Breast epithelium (tissue), 4 donors: Measurements from ENCODE around the gene GGPS1. TPM values are rescaled to one million over a fixed set of nuclear protein-coding genes. Genes with fewer than 3 reads are reported as not detected.
"Not testable (repeated sequence)": the region's sequence is repeated elsewhere in the genome, so short reads cannot be mapped to it uniquely, and the experiment has no call there.

Source experiments
- DNase-seq, 2 donors: peaks; one replicate each; pipeline ENCODE4 v3.0.0-alpha.2; 2019; ENCODE audit warnings: low spot score in 2 of 2
- H3K27ac ChIP-seq, 2 donors: fragments of 200-600 bp; sonication (generic) in 1 of 2; one replicate each; pipeline ENCODE4 v1.5.1; 2016 to 2019; ENCODE audit warnings: mild to moderate bottlenecking in 1 of 2
- H3K27me3 ChIP-seq, 2 donors: fragments of 200-600 bp; sonication (generic) in 1 of 2; one replicate each; pipeline versions ENCODE4 v1.5.1 to v1.6.0; 2017 to 2019; ENCODE audit warnings: control low read depth in 1 of 2, mild to moderate bottlenecking in 1 of 2
- H3K36me3 ChIP-seq: fragments of 200-600 bp; one replicate; pipeline ENCODE4 v1.5.1; 2019
- H3K4me1 ChIP-seq, 2 donors: fragments of 200-600 bp; sonication (generic); one replicate each; pipeline ENCODE4 v1.5.1; 2016 to 2019; ENCODE audit warnings: control low read depth in 1 of 2
- H3K4me3 ChIP-seq, 3 donors: fragments of 200-600 bp; sonication (generic); 1 replicate in 2 of 3; 2 replicates in 1 of 3; pipeline ENCODE4 v1.5.1; 2016 to 2019; ENCODE audit warnings: mild to moderate bottlenecking in 3 of 3, moderate library complexity in 2 of 3
- H3K9me3 ChIP-seq, 2 donors: fragments of 200-600 bp; sonication (generic) in 1 of 2; one replicate each; pipeline ENCODE4 v1.5.1; 2016 to 2019; ENCODE audit warnings: control low read depth in 1 of 2
- CTCF ChIP-seq, 3 donors: fragments of 450-650 bp; IDR thresholded peaks; one replicate each; pipeline ENCODE4 v1.5.1; 2016 to 2017; ENCODE audit warnings: antibody characterized with exemption in 3 of 3, mild to moderate bottlenecking in 3 of 3, moderate library complexity in 3 of 3
- POLR2A ChIP-seq: fragments of 450-650 bp; IDR thresholded peaks from one replicate; pipeline ENCODE4 v1.6.1; 2016; ENCODE audit warnings: antibody characterized with exemption, mild to moderate bottlenecking, moderate library complexity
- POLR2AphosphoS5 ChIP-seq, 3 donors: sonication (generic); formaldehyde crosslinking; IDR thresholded peaks; one replicate each; pipeline ENCODE4 v1.6.1; 2017; ENCODE audit warnings: antibody characterized with exemption in 3 of 3
- intact Hi-C: fragments of 100-400 bp; cut with DNase I; formaldehyde crosslinking; loops from one replicate; pipeline ENCODE4 v1.15.1; 2023; ENCODE audit warnings: low total_unique reads
- total RNA-seq, 3 donors: library from RNA; depleted of rRNA; stranded (reverse); fragments of >200 nt; gene quantifications; one replicate each; pipeline ENCODE4 v1.1.0, GENCODE V29; 2016

Gene GGPS1
- total RNA-seq: 10 to 100 TPM; 17.7 to 38.3 (median 22.4) TPM

- Histone ChIP-seq H3K27ac (peak within 1 kb of the TSS; percentile 98 to 99), H3K9me3 (no peaks in the 10 kb centered on the region), H3K4me3 (peak within 1 kb of the TSS; percentile 90 to 99 (median 98)), H3K4me1 (peaks cover 0 to 27% of the 10 kb centered on the region in 2 donors), H3K36me3 (no peaks in the 10 kb centered on the region), H3K27me3 (no peaks in the 10 kb centered on the region)
- intact Hi-C loops: no loop called here
- peak; percentile 98 to 99 for DNase-seq
- TF ChIP-seq POLR2AphosphoS5 (IDR thresholded peaks at IDR 0.05) (peak; percentile 89 to 100 (median 99)), CTCF (IDR thresholded peaks at IDR 0.05) (no peak), POLR2A (peak; percentile 98)
Observed at GRCh38 chr1:235328271-235329138, at the start of gene GGPS1. TSS of gene GGPS1 (plus strand) at chr1:235328570. CDS start at chr1:235335265, 6,695 bp downstream.

DNA sequence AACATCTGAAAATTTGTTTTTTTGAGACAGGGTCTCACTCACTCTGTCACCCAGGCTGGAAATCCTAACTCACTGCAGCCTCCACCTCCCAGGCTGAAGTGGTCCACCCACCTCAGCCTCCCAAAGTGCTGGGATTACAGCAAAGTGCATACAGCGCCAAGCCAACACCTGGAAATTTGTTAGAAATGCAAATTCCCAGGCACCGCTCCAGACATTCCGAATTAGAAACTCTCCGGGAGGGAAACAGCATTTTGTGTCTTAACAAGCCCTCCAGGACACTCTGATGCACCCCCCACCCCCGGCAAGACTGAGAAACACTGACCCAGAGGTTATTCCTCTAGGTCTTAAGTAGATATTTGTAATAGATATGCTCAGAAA is 49.5 kb upstream of the GGPS1 start:
- no peak overlapping the region for H3K4me3 ChIP-seq
- intact Hi-C loops: no loop called here
- no peak overlapping the region for H3K27ac ChIP-seq
- no peaks in the 10 kb centered on the region for H3K9me3 ChIP-seq
- H3K27me3 ChIP-seq: no peaks in the 10 kb centered on the region
- TF ChIP-seq CTCF (IDR thresholded peaks at IDR 0.05) (no peak), POLR2AphosphoS5 (IDR thresholded peaks at IDR 0.05) (no peak), POLR2A (no peak)
- H3K4me1 ChIP-seq: no peaks in the 10 kb centered on the region
- no peaks in the 10 kb centered on the region for H3K36me3 ChIP-seq
- DNase-seq: no peak

- Histone ChIP-seq H3K27ac (no peak overlapping the region), H3K27me3 (no peaks in the 10 kb centered on the region), H3K4me1 (no peaks in the 10 kb centered on the region), H3K9me3 (no peaks in the 10 kb centered on the region), H3K4me3 (no peak overlapping the region), H3K36me3 (no peaks in the 10 kb centered on the region)
- DNase-seq: no peak
- intact Hi-C loops: no loop called here
- TF ChIP-seq CTCF (IDR thresholded peaks at IDR 0.05): no peak
- no peak for TF ChIP-seq POLR2A
- no peak for TF ChIP-seq POLR2AphosphoS5 (IDR thresholded peaks at IDR 0.05)
Observed at GRCh38 chr1:235279694-235280093, 48.7 kb upstream of the GGPS1 start.

DNA sequence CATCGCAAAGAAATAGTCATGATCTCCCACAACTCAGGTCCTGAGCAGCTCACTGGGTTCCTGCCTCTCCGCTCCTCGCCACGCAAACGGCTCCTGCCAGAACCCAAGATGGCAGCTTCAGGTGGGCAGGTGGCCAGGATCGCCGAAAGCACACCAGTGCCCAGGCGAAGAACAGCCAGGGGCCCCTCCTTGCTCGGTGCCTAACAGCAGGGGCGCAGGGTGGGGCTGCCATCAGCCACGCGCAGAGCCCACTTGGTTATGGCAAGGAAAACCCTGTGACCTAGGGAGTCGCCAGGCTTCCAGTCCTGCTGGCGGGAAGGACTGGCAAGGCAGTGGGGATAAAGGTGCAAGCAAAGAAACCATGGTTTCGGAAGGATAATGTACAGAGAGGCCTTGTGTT is 47.9 kb upstream of the GGPS1 start:
- Histone ChIP-seq H3K36me3 (no peaks in the 10 kb centered on the region), H3K4me1 (no peaks in the 10 kb centered on the region), H3K27me3 (no peaks in the 10 kb centered on the region), H3K4me3 (no peak overlapping the region), H3K9me3 (no peaks in the 10 kb centered on the region), H3K27ac (no peak overlapping the region)
- TF ChIP-seq POLR2AphosphoS5 (IDR thresholded peaks at IDR 0.05) (no peak), POLR2A (no peak), CTCF (IDR thresholded peaks at IDR 0.05) (no peak)
- intact Hi-C loops: no loop called here
- no peak for DNase-seq

GRCh38 chr1:235283636-235284035 is 44.7 kb upstream of the GGPS1 start:
- H3K27me3 ChIP-seq, H3K36me3 ChIP-seq, intact Hi-C loops, H3K9me3 ChIP-seq, H3K27ac ChIP-seq, H3K4me1 ChIP-seq, DNase-seq, H3K4me3 ChIP-seq: not testable (repeated sequence)
